GM23338 (cell line): ENCODE results near the gene VEGFA. TPM values are rescaled to one million over a fixed set of nuclear protein-coding genes. Genes with fewer than 3 reads are reported as not detected.
A peak's percentile ranks its signal among the peaks of the same experiment; 100 is the strongest.

Experiments used
- ATAC-seq: fragments of 200-7000 bp; cut with Tn5 transposase; 3 replicates; pipeline ENCODE4 v1.9.1; 2020
- DNase-seq: peaks from one replicate; pipeline ENCODE4 v3.0.0-alpha.2; 2015; ENCODE audit warnings: low spot score
- H2AFZ ChIP-seq: fragments of 200-600 bp; sonication (generic); 2 replicates; pipeline ENCODE4 v1.8.0; 2016; ENCODE audit warnings: antibody characterized with exemption, mild to moderate bottlenecking, moderate library complexity
- H3F3A ChIP-seq: fragments of 200-600 bp; sonication (generic); replicated peaks from 2 replicates; pipeline ENCODE4 v1.8.0; 2017; ENCODE audit warnings: antibody characterized with exemption, mixed run types, low read depth
- H3K27ac ChIP-seq: fragments of 200-600 bp; sonication (generic); 2 replicates; pipeline ENCODE4 v1.6.1; 2016; ENCODE audit warnings: low read depth
- H3K27me3 ChIP-seq: fragments of 200-600 bp; sonication (generic); 2 replicates; pipeline ENCODE4 v1.8.0; 2016; ENCODE audit warnings: mild to moderate bottlenecking, mixed run types, moderate library complexity; ENCODE audit not compliant: insufficient read depth
- H3K36me3 ChIP-seq: fragments of 200-600 bp; sonication (generic); 2 replicates; pipeline ENCODE4 v1.8.0; 2016; ENCODE audit warnings: mild to moderate bottlenecking; ENCODE audit not compliant: insufficient read depth
- H3K4me1 ChIP-seq: fragments of 200-600 bp; sonication (generic); 2 replicates; pipeline ENCODE4 v1.8.0; 2016; ENCODE audit warnings: mild to moderate bottlenecking, moderate library complexity; ENCODE audit not compliant: insufficient read depth
- H3K4me2 ChIP-seq: fragments of 200-600 bp; sonication (generic); 2 replicates; pipeline ENCODE4 v1.7.1; 2017; ENCODE audit warnings: mixed run types
- H3K4me3 ChIP-seq: fragments of 200-600 bp; sonication (generic); 2 replicates; pipeline ENCODE4 v1.6.1; 2016; ENCODE audit warnings: mixed run types
- H3K79me2 ChIP-seq: fragments of 200-600 bp; sonication (generic); replicated peaks from 2 replicates; pipeline ENCODE4 v1.8.0; 2017; ENCODE audit warnings: mild to moderate bottlenecking; ENCODE audit not compliant: insufficient read depth
- H3K9me2 ChIP-seq: fragments of 200-600 bp; sonication (generic); 2 replicates; pipeline ENCODE4 v1.8.0; 2017; ENCODE audit not compliant: insufficient read depth
- H4K20me1 ChIP-seq: fragments of 200-600 bp; sonication (generic); replicated peaks from 2 replicates; pipeline ENCODE4 v1.8.0; 2017; ENCODE audit warnings: mild to moderate bottlenecking; ENCODE audit not compliant: insufficient read depth
- H3K27ac Mint-ChIP-seq: 2 replicates; pipeline ENCODE4 v1.8.0; 2020; ENCODE audit warnings: inconsistent platforms, mild to moderate bottlenecking, moderate library complexity, mixed read lengths
- H3K27me3 Mint-ChIP-seq: 3 replicates; pipeline ENCODE4 v1.8.0; 2022; ENCODE audit warnings: low read depth, mild to moderate bottlenecking, moderate library complexity, mixed read lengths, inconsistent platforms; ENCODE audit not compliant: insufficient read depth, poor library complexity
- H3K36me3 Mint-ChIP-seq: 3 replicates; pipeline ENCODE4 v1.8.0; 2021; ENCODE audit warnings: low read depth, mild to moderate bottlenecking, inconsistent platforms, moderate library complexity, mixed read lengths
- H3K4me1 Mint-ChIP-seq: 3 replicates; pipeline ENCODE4 v1.8.0; 2020; ENCODE audit warnings: mild to moderate bottlenecking, inconsistent platforms, mixed read lengths
- H3K4me3 Mint-ChIP-seq: 3 replicates; pipeline ENCODE4 v1.8.0; 2021; ENCODE audit warnings: moderate library complexity, mild to moderate bottlenecking, inconsistent platforms, mixed read lengths
- H3K9me3 Mint-ChIP-seq: 3 replicates; pipeline ENCODE4 v1.8.0; 2020; ENCODE audit warnings: moderate library complexity, mild to moderate bottlenecking, inconsistent platforms, mixed read lengths
- EZH2 ChIP-seq: fragments of 200-600 bp; sonication (generic); IDR thresholded peaks from one replicate; pipeline ENCODE4 v1.8.0; 2017; ENCODE audit warnings: antibody characterized with exemption, mild to moderate bottlenecking, low read depth; ENCODE audit not compliant: unreplicated experiment
- EZH2phosphoT487 ChIP-seq: fragments of 200-600 bp; sonication (generic); IDR thresholded peaks from one replicate; pipeline ENCODE4 v1.8.1; 2018; ENCODE audit warnings: antibody characterized with exemption; ENCODE audit not compliant: unreplicated experiment
- JUNB ChIP-seq: IDR thresholded peaks from one replicate; pipeline ENCODE4 v1.6.1; 2016; ENCODE audit warnings: antibody characterized with exemption; ENCODE audit not compliant: unreplicated experiment
- NANOG ChIP-seq: IDR thresholded peaks from 2 replicates; pipeline ENCODE4 v1.6.1; 2016; ENCODE audit warnings: antibody characterized with exemption, borderline replicate concordance
- POLR2AphosphoS5 ChIP-seq: IDR thresholded peaks from 2 replicates; pipeline ENCODE4 v1.6.1; 2016; ENCODE audit warnings: antibody characterized with exemption, low read depth
- REST ChIP-seq: IDR thresholded peaks from one replicate; pipeline ENCODE4 v1.6.1; 2018; ENCODE audit warnings: antibody characterized with exemption; ENCODE audit not compliant: unreplicated experiment
- STAT1 ChIP-seq: IDR thresholded peaks from one replicate; pipeline ENCODE4 v1.6.1; 2016; ENCODE audit warnings: antibody characterized with exemption; ENCODE audit not compliant: unreplicated experiment
- ZNF331 ChIP-seq: fragments of 250-450 bp; sonication (Bioruptor Pico); IDR thresholded peaks from 2 replicates; pipeline ENCODE4 v1.5.0; 2020; ENCODE audit warnings: low read depth, mild to moderate bottlenecking, moderate library complexity
- polyA plus RNA-seq: library from polyadenylated mRNA; unstranded; fragments of >200 nt; fragmentation: Nextera tagmentation; extraction: Ambion mirVana; gene quantifications from 2 replicates; pipeline ENCODE4 v1.2.1, GENCODE V29; 2016
- total RNA-seq: library from RNA; depleted of rRNA; stranded (reverse); fragments of >200 nt; shearing (Covaris generic); gene quantifications from 2 replicates; pipeline ENCODE4 v1.2.3, GENCODE V29; 2014
- TF ChIP-seq, protein P1 (sequence below), 2 experiments: fragments of 200-600 bp in 1 of 2; sonication (generic) in 1 of 2; conservative IDR thresholded peaks; 2 replicates each; pipeline versions ENCODE4 v1.5.1 to v1.6.1; 2016 to 2017; ENCODE audit warnings: antibody characterized with exemption in 2 of 2, low read depth in 2 of 2, mild to moderate bottlenecking in 2 of 2, moderate library complexity in 1 of 2

VEGFA gene
- total and polyA plus RNA-seq, 2 experiments from 2014 or later: 10.9 to 61.1 TPM

DNA sequence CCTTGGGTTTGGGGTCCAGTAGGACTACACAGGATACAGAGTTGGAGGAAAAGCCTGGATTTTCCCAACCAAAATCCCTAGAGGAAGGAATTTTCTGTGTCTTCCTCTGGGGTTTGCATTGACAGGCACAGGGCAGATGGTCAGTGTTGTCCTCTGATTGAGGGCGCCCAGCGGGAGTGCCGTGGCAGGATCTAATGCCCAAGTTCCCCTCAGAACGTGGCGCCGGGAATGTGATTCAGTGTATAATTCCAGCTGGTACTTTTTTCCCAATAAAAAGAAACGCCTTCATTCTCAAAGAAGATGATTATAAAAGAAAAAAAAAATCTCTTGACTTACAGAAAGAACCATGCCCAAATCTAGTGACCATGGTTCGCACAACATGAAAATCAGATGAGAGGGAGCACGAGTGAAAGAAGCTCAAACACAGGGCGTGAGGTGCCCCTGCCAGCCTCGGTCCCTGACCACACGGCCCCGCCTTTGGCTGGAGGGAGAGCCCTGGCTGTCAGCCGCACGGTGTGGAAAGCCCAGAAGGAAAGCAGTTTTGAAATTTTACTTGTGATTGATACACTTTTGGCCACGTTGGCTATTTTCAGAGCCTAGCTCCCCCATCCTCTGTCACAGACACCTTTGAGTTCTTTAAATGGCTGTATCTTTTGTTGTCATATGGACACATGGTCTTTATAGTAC lies 31.6 kb downstream of the VEGFA start:
- ATAC-seq (no peak), DNase-seq (no peak)
- no peak overlapping the region for H3K4me2 ChIP-seq
- H2AFZ ChIP-seq: no peak overlapping the region
- H3K27ac ChIP-seq: no peak overlapping the region
- Mint-ChIP-seq H3K4me3 (no peak overlapping the region), H3K36me3 (no peaks in the 10 kb centered on the region), H3K9me3 (no peaks in the 10 kb centered on the region), H3K27ac (no peak overlapping the region), H3K27me3 (peaks cover 7% of the 10 kb centered on the region), H3K4me1 (peaks cover 2% of the 10 kb centered on the region; the same call in 2 of the 3 replicates)
- no peak overlapping the region for H3K4me3 ChIP-seq
- TF ChIP-seq JUNB: no peak
- TF ChIP-seq, protein P1, sequence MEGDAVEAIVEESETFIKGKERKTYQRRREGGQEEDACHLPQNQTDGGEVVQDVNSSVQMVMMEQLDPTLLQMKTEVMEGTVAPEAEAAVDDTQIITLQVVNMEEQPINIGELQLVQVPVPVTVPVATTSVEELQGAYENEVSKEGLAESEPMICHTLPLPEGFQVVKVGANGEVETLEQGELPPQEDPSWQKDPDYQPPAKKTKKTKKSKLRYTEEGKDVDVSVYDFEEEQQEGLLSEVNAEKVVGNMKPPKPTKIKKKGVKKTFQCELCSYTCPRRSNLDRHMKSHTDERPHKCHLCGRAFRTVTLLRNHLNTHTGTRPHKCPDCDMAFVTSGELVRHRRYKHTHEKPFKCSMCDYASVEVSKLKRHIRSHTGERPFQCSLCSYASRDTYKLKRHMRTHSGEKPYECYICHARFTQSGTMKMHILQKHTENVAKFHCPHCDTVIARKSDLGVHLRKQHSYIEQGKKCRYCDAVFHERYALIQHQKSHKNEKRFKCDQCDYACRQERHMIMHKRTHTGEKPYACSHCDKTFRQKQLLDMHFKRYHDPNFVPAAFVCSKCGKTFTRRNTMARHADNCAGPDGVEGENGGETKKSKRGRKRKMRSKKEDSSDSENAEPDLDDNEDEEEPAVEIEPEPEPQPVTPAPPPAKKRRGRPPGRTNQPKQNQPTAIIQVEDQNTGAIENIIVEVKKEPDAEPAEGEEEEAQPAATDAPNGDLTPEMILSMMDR (conservative IDR thresholded peaks at IDR 0.05; ENCODE audit: low read depth in 2 of 2): 0 out of 4 replicates have a peak, but pooled peaks of 1 of the 2 experiments have one; percentile 4
- no peaks in the 10 kb centered on the region for H3K79me2 ChIP-seq
- H3F3A ChIP-seq: no peaks in the 10 kb centered on the region
- H3K36me3 ChIP-seq: no peaks in the 10 kb centered on the region
- H3K4me1 ChIP-seq: no peaks in the 10 kb centered on the region
- H4K20me1 ChIP-seq: no peaks in the 10 kb centered on the region
- H3K27me3 ChIP-seq: no peaks in the 10 kb centered on the region
- H3K9me2 ChIP-seq: no peaks in the 10 kb centered on the region

GRCh38 chr6:43803055-43803782 lies 33.2 kb downstream of the VEGFA start:
- Histone ChIP-seq H3K36me3 (no peaks in the 10 kb centered on the region), H3K79me2 (no peaks in the 10 kb centered on the region), H3F3A (no peaks in the 10 kb centered on the region), H3K9me2 (no peaks in the 10 kb centered on the region), H3K4me1 (no peaks in the 10 kb centered on the region), H3K27ac (no peak overlapping the region), H3K4me3 (no peak overlapping the region), H2AFZ (no peak overlapping the region), H3K27me3 (no peaks in the 10 kb centered on the region), H4K20me1 (no peaks in the 10 kb centered on the region), H3K4me2 (no peak overlapping the region)
- Mint-ChIP-seq H3K27ac (no peak overlapping the region), H3K36me3 (no peaks in the 10 kb centered on the region), H3K9me3 (no peaks in the 10 kb centered on the region), H3K27me3 (peaks cover 5% of the 10 kb centered on the region), H3K4me3 (no peak overlapping the region), H3K4me1 (peaks cover 2% of the 10 kb centered on the region; the same call in 2 of the 3 replicates)
- DNase-seq: no peak
- ATAC-seq: no peak
- TF ChIP-seq POLR2AphosphoS5 (no peak), ZNF331 (CRISPR knock-in tag) (no peak), NANOG (no peak), REST (no peak), STAT1 (no peak), EZH2 (no peak), EZH2phosphoT487 (no peak)
